OCI-LY1 (cell line): ENCODE measurements around the gene OR51M1.

Source experiments
- CTCF ChIP-seq: fragments of 200-600 bp; sonication (generic), shearing (Covaris generic); IDR thresholded peaks from 2 replicates; pipeline ENCODE4 v1.5.1; 2017; ENCODE audit warnings: mild to moderate bottlenecking, antibody characterized with exemption, low read length, moderate library complexity, mixed read lengths
- EZH2 ChIP-seq: fragments of 200-600 bp; sonication (generic), shearing (Covaris generic); IDR thresholded peaks from 2 replicates; pipeline ENCODE4 v1.8.0; 2017; ENCODE audit warnings: borderline replicate concordance, mixed run types, mild to moderate bottlenecking, antibody characterized with exemption, low read length, moderate library complexity, mixed read lengths

GRCh38 chr11:5345831-5346230 lies 37.8 kb upstream of the OR51M1 start:
- TF ChIP-seq EZH2 (no peak), CTCF (no peak)
